PC-3 (cell line): Measurements from ENCODE around the gene ZNF862.

Experiments used
- CTCF ChIP-seq: fragments of 300-600 bp; sonication (generic); conservative IDR thresholded peaks from 2 replicates; pipeline ENCODE4 v1.5.1; 2017; ENCODE audit warnings: antibody characterized with exemption, low read depth, mild to moderate bottlenecking, low read length
- EZH2phosphoT487 ChIP-seq: fragments of 300-600 bp; sonication (generic); IDR thresholded peaks from 2 replicates; pipeline ENCODE4 v1.6.1; 2018; ENCODE audit warnings: mild to moderate bottlenecking, antibody characterized with exemption, low read length, borderline replicate concordance

- TF ChIP-seq CTCF, result no peak
- TF ChIP-seq EZH2phosphoT487, result no peak
These were observed 21.2 kb downstream of the ZNF862 start for GRCh38 chr7:149859369-149859768.
